WTC11 (cell line): ENCODE measurements around the gene SPEF1. TPM values are rescaled to one million over a fixed set of nuclear protein-coding genes. Genes with fewer than 3 reads are reported as not detected.

Source experiments
- ATAC-seq: fragments of 200-7000 bp; cut with Tn5 transposase; 2 replicates; pipeline ENCODE4 v1.10.0; 2021; ENCODE audit warnings: mild to moderate bottlenecking, moderate library complexity
- CTCF ChIA-PET: fragments of 300-600 bp; sonication (Branson Sonifier 250); formaldehyde crosslinking; loops from one replicate; lab custom pipeline; 2021; ENCODE audit warnings: antibody characterized with exemption; lab: Charles Lee
- POLR2A ChIA-PET: fragments of 350-600 bp; sonication (Branson Sonifier 250); formaldehyde crosslinking; loops from one replicate; lab custom pipeline; 2021; ENCODE audit warnings: antibody characterized with exemption; lab: Charles Lee
- DNase-seq: peaks from one replicate; pipeline ENCODE4 v3.0.0; 2021; ENCODE audit warnings: low spot score
- H3K27ac Mint-ChIP-seq: 2 replicates; pipeline ENCODE4 v1.8.0; 2021; ENCODE audit warnings: mixed read lengths
- H3K27me3 Mint-ChIP-seq: 2 replicates; pipeline ENCODE4 v1.8.0; 2021; ENCODE audit warnings: low read depth, mild to moderate bottlenecking, moderate library complexity, mixed read lengths
- H3K36me3 Mint-ChIP-seq: 2 replicates; pipeline ENCODE4 v1.8.0; 2021; ENCODE audit warnings: mixed read lengths
- H3K4me1 Mint-ChIP-seq: 2 replicates; pipeline ENCODE4 v1.8.0; 2022; ENCODE audit warnings: mixed read lengths
- H3K4me3 Mint-ChIP-seq: 2 replicates; pipeline ENCODE4 v1.8.0; 2021; ENCODE audit warnings: mild to moderate bottlenecking, moderate library complexity, mixed read lengths
- H3K9me3 Mint-ChIP-seq: 2 replicates; pipeline ENCODE4 v1.8.0; 2021; ENCODE audit warnings: mixed read lengths
- ATF1 ChIP-seq: sonication (generic); formaldehyde crosslinking; IDR thresholded peaks from 2 replicates; pipeline ENCODE4 v1.8.1; 2023; ENCODE audit warnings: mild to moderate bottlenecking, moderate library complexity, missing genetic modification reagents
- ATF2 ChIP-seq: sonication (generic); formaldehyde crosslinking; IDR thresholded peaks from 2 replicates; pipeline ENCODE4 v1.8.1; 2022; ENCODE audit warnings: low read depth, missing genetic modification reagents, borderline replicate concordance
- CTCF ChIP-seq: fragments of 200-600 bp; IDR thresholded peaks from 2 replicates; pipeline ENCODE4 v1.8.0; 2022; ENCODE audit warnings: antibody characterized with exemption
- E2F4 ChIP-seq: sonication (generic); formaldehyde crosslinking; IDR thresholded peaks from 2 replicates; pipeline ENCODE4 v1.8.1; 2022; ENCODE audit warnings: low read depth, mild to moderate bottlenecking, moderate library complexity, missing genetic modification reagents, borderline replicate concordance
- ERG ChIP-seq: fragments of 250-450 bp; sonication (Bioruptor Pico); IDR thresholded peaks from 2 replicates; pipeline ENCODE4 v1.8.0; 2021; ENCODE audit warnings: mild to moderate bottlenecking
- FOXJ3 ChIP-seq: sonication (generic); formaldehyde crosslinking; IDR thresholded peaks from 2 replicates; pipeline ENCODE4 v1.9.0; 2021; ENCODE audit warnings: missing genetic modification reagents, mild to moderate bottlenecking, borderline replicate concordance
- GRHL2 ChIP-seq: fragments of 250-450 bp; sonication (Bioruptor Pico); IDR thresholded peaks from 2 replicates; pipeline ENCODE4 v1.8.0; 2022; ENCODE audit warnings: mild to moderate bottlenecking, moderate library complexity; ENCODE audit not compliant: insufficient replicate concordance, severe bottlenecking
- IRF2 ChIP-seq: sonication (generic); formaldehyde crosslinking; IDR thresholded peaks from 2 replicates; pipeline ENCODE4 v1.8.0; 2022; ENCODE audit warnings: low read depth, missing genetic modification reagents, borderline replicate concordance
- PREB ChIP-seq: sonication (generic); formaldehyde crosslinking; IDR thresholded peaks from 2 replicates; pipeline ENCODE4 v1.8.1; 2022; ENCODE audit warnings: mild to moderate bottlenecking, missing genetic modification reagents, moderate library complexity, borderline replicate concordance
- TCF7 ChIP-seq: sonication (generic); formaldehyde crosslinking; IDR thresholded peaks from 2 replicates; pipeline ENCODE4 v1.8.0; 2022; ENCODE audit warnings: mild to moderate bottlenecking, low read depth, missing genetic modification reagents, moderate library complexity
- TEAD1 ChIP-seq: sonication (generic); formaldehyde crosslinking; IDR thresholded peaks from 2 replicates; pipeline ENCODE4 v1.8.0; 2022; ENCODE audit warnings: mild to moderate bottlenecking, missing genetic modification reagents
- USF1 ChIP-seq: sonication (generic); formaldehyde crosslinking; IDR thresholded peaks from 2 replicates; pipeline ENCODE4 v1.8.0; 2022; ENCODE audit warnings: mild to moderate bottlenecking, missing genetic modification reagents
- ZNF219 ChIP-seq: sonication (generic); formaldehyde crosslinking; IDR thresholded peaks from 2 replicates; pipeline ENCODE4 v1.8.0; 2023; ENCODE audit warnings: missing genetic modification reagents, mild to moderate bottlenecking, borderline replicate concordance
- ZNF232 ChIP-seq: sonication (generic); formaldehyde crosslinking; IDR thresholded peaks from 2 replicates; pipeline ENCODE4 v1.8.0; 2022; ENCODE audit warnings: mild to moderate bottlenecking, missing genetic modification reagents
- total RNA-seq: library from RNA; stranded (reverse); gene quantifications from 3 replicates; pipeline ENCODE4 v1.2.3, GENCODE V29; 2021
- TF ChIP-seq, protein P1 (sequence below): sonication (generic); formaldehyde crosslinking; IDR thresholded peaks from 2 replicates; pipeline ENCODE4 v1.8.1; 2022; ENCODE audit warnings: missing genetic modification reagents, borderline replicate concordance
- TF ChIP-seq, protein P2 (sequence below): sonication (generic); formaldehyde crosslinking; IDR thresholded peaks from 2 replicates; pipeline ENCODE4 v1.8.0; 2022; ENCODE audit warnings: mild to moderate bottlenecking, missing genetic modification reagents
- TF ChIP-seq, protein P3 (sequence below): sonication (generic); formaldehyde crosslinking; IDR thresholded peaks from 2 replicates; pipeline ENCODE4 v1.8.0; 2023; ENCODE audit warnings: mild to moderate bottlenecking, missing genetic modification reagents

Gene SPEF1
- total RNA-seq, 1 experiment from 2014 or later: 0.72 TPM

DNA sequence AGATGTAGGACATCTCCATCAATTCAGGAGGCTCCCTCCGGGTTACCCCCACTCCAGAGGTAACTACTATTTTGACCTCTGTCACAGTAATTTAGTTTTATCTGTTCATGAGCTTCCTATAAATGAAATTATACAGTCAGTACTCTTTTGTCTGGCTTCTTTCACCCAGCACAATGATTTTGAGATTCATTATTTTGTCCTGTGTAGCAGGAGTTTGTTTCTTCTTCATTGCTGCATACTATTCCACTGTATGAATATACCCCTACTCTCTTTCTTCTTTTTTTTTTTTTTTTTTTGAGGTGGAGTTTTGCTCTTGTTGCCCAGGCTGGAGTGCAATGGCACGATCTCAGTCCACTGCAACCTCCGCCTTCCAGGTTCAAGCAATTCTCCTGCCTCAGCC lies 27.3 kb upstream of the SPEF1 start:
- peaks cover 24% of the 10 kb centered on the region for H3K36me3 Mint-ChIP-seq
- TF ChIP-seq FOXJ3: no peak
- no peak for TF ChIP-seq ATF1 (CRISPR knock-in tag)
- no peak for TF ChIP-seq GRHL2 (CRISPR knock-in tag)
- TF ChIP-seq ERG (CRISPR knock-in tag): no peak
- TF ChIP-seq TCF7 (CRISPR knock-in tag): no peak
- peaks cover 6% of the 10 kb centered on the region; the same call in 1 of the 2 replicates for H3K27me3 Mint-ChIP-seq
- DNase-seq (no peak), ATAC-seq (no peak)
- H3K4me3 Mint-ChIP-seq: no peak overlapping the region
- ChIA-PET POLR2A (no interaction called here), CTCF (no interaction called here)
- peaks cover 4% of the 10 kb centered on the region; the same call in 1 of the 2 replicates for H3K9me3 Mint-ChIP-seq
- no peak overlapping the region for H3K27ac Mint-ChIP-seq
- peaks cover 19% of the 10 kb centered on the region for H3K4me1 Mint-ChIP-seq

DNA sequence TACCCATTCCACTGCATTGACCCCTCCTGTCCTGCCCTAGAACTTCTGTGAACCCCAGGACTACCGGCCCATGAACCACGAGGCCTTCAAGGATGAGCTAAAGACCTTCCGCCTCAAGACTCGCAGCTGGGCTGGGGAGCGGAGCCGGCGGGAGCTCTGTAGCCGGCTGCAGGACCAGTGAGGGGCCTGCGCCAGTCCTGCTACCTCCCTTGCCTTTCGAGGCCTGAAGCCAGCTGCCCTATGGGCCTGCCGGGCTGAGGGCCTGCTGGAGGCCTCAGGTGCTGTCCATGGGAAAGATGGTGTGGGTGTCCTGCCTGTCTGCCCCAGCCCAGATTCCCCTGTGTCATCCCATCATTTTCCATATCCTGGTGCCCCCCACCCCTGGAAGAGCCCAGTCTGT lies 23.5 kb upstream of the SPEF1 start:
- CTCF ChIA-PET: interaction anchor here (0.8 to 1.1 kb wide), 2 partner anchors 14 to 50 kb away, joined by 3 to 4 read pairs; no protein-coding TSS in a partner anchor
- POLR2A ChIA-PET: no interaction called here
- Mint-ChIP-seq H3K4me3 (no peak overlapping the region), H3K9me3 (peaks cover 4% of the 10 kb centered on the region; the same call in 1 of the 2 replicates), H3K27me3 (peaks cover 6% of the 10 kb centered on the region; the same call in 1 of the 2 replicates), H3K36me3 (peaks cover 49% of the 10 kb centered on the region), H3K4me1 (peaks cover 35% of the 10 kb centered on the region), H3K27ac (no peak overlapping the region)
- no peak for ATAC-seq
- DNase-seq: no peak
- no peak for TF ChIP-seq TEAD1 (CRISPR knock-in tag)
- no peak for TF ChIP-seq ATF2 (CRISPR knock-in tag)
- TF ChIP-seq, protein P1, sequence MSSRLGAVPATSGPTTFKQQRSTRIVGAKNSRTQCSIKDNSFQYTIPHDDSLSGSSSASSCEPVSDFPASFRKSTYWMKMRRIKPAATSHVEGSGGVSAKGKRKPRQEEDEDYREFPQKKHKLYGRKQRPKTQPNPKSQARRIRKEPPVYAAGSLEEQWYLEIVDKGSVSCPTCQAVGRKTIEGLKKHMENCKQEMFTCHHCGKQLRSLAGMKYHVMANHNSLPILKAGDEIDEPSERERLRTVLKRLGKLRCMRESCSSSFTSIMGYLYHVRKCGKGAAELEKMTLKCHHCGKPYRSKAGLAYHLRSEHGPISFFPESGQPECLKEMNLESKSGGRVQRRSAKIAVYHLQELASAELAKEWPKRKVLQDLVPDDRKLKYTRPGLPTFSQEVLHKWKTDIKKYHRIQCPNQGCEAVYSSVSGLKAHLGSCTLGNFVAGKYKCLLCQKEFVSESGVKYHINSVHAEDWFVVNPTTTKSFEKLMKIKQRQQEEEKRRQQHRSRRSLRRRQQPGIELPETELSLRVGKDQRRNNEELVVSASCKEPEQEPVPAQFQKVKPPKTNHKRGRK (CRISPR knock-in tag): no peak
- no peak for TF ChIP-seq CTCF
- TF ChIP-seq ERG (CRISPR knock-in tag): no peak
- TF ChIP-seq PREB: no peak
- no peak for TF ChIP-seq E2F4 (CRISPR knock-in tag)
- no peak for TF ChIP-seq IRF2 (CRISPR knock-in tag)
- no peak for TF ChIP-seq TCF7 (CRISPR knock-in tag)
- TF ChIP-seq ZNF232 (CRISPR knock-in tag): no peak
- TF ChIP-seq, protein P2, sequence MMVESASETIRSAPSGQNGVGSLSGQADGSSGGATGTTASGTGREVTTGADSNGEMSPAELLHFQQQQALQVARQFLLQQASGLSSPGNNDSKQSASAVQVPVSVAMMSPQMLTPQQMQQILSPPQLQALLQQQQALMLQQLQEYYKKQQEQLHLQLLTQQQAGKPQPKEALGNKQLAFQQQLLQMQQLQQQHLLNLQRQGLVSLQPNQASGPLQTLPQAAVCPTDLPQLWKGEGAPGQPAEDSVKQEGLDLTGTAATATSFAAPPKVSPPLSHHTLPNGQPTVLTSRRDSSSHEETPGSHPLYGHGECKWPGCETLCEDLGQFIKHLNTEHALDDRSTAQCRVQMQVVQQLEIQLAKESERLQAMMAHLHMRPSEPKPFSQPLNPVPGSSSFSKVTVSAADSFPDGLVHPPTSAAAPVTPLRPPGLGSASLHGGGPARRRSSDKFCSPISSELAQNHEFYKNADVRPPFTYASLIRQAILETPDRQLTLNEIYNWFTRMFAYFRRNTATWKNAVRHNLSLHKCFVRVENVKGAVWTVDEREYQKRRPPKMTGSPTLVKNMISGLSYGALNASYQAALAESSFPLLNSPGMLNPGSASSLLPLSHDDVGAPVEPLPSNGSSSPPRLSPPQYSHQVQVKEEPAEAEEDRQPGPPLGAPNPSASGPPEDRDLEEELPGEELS (CRISPR knock-in tag): no peak
- no peak for TF ChIP-seq USF1
- TF ChIP-seq, protein P3, sequence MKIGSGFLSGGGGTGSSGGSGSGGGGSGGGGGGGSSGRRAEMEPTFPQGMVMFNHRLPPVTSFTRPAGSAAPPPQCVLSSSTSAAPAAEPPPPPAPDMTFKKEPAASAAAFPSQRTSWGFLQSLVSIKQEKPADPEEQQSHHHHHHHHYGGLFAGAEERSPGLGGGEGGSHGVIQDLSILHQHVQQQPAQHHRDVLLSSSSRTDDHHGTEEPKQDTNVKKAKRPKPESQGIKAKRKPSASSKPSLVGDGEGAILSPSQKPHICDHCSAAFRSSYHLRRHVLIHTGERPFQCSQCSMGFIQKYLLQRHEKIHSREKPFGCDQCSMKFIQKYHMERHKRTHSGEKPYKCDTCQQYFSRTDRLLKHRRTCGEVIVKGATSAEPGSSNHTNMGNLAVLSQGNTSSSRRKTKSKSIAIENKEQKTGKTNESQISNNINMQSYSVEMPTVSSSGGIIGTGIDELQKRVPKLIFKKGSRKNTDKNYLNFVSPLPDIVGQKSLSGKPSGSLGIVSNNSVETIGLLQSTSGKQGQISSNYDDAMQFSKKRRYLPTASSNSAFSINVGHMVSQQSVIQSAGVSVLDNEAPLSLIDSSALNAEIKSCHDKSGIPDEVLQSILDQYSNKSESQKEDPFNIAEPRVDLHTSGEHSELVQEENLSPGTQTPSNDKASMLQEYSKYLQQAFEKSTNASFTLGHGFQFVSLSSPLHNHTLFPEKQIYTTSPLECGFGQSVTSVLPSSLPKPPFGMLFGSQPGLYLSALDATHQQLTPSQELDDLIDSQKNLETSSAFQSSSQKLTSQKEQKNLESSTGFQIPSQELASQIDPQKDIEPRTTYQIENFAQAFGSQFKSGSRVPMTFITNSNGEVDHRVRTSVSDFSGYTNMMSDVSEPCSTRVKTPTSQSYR (CRISPR knock-in tag): no peak
- no peak for TF ChIP-seq ZNF219 (CRISPR knock-in tag)
